Panc1 (cell line): ENCODE results near the gene ASPM. TPM values are rescaled to one million over a fixed set of nuclear protein-coding genes. Genes with fewer than 3 reads are reported as not detected.

ENCODE experiments used
- ATAC-seq: fragments of 200-7000 bp; cut with Tn5 transposase; 2 replicates; pipeline ENCODE4 v1.9.1; 2020; ENCODE audit warnings: mild to moderate bottlenecking, moderate library complexity
- BruUV-seq: library from RNA; stranded (reverse); fragments of 400-500 nt; replicated peaks from 2 replicates; lab custom pipeline; 2021; lab: Mats Ljungman, UMichigan
- CTCF ChIA-PET: fragments of 300-600 bp; sonication (Branson Sonifier 250); formaldehyde crosslinking; loops from one replicate; lab custom pipeline; 2022; ENCODE audit warnings: antibody characterized with exemption; lab: Charles Lee
- POLR2A ChIA-PET: fragments of 300-600 bp; sonication (Branson Sonifier 250); formaldehyde crosslinking; loops from one replicate; lab custom pipeline; 2022; ENCODE audit warnings: antibody characterized with exemption; lab: Charles Lee
- DNase-seq: peaks from one replicate; pipeline ENCODE4 v3.0.0-alpha.2; 2010; ENCODE audit warnings: low read depth, low spot score
- H3K27ac ChIP-seq: 2 replicates; pipeline ENCODE4 v1.5.1; 2011; ENCODE audit warnings: mild to moderate bottlenecking, low read length, inconsistent platforms
- H3K27me3 ChIP-seq: fragments of 200-500 bp; sonication (Bioruptor generic); 2 replicates; pipeline ENCODE4 v1.6.0; 2014; ENCODE audit warnings: low read length, inconsistent platforms; ENCODE audit not compliant: control insufficient read depth, insufficient read depth
- H3K36me3 ChIP-seq: fragments of 200-500 bp; sonication (Bioruptor generic); 2 replicates; pipeline ENCODE4 v1.5.1; 2014; ENCODE audit warnings: inconsistent platforms, mild to moderate bottlenecking, low read length, moderate library complexity; ENCODE audit not compliant: control insufficient read depth, insufficient read depth
- H3K4me1 ChIP-seq: 2 replicates; pipeline ENCODE4 v1.5.1; 2011; ENCODE audit warnings: inconsistent platforms, mild to moderate bottlenecking, low read length, moderate library complexity; ENCODE audit not compliant: control insufficient read depth, insufficient read depth
- H3K4me3 ChIP-seq, 2 experiments: 2 replicates each; pipeline ENCODE4 v1.5.1; 2011 to 2012; ENCODE audit warnings: low read depth in 2 of 2, low read length in 2 of 2, mild to moderate bottlenecking in 2 of 2, inconsistent platforms in 1 of 2, moderate library complexity in 1 of 2
- H3K9me3 ChIP-seq: fragments of 200-500 bp; sonication (Bioruptor generic); 2 replicates; pipeline ENCODE4 v1.5.1; 2014; ENCODE audit warnings: low read depth, mild to moderate bottlenecking, inconsistent platforms, low read length, moderate library complexity; ENCODE audit not compliant: control insufficient read depth, insufficient read depth
- CTCF ChIP-seq: fragments of 450-650 bp; IDR thresholded peaks from 2 replicates; pipeline ENCODE4 v1.5.1; 2017; ENCODE audit warnings: mild to moderate bottlenecking
- POLR2AphosphoS5 ChIP-seq: IDR thresholded peaks from 2 replicates; pipeline ENCODE4 v1.6.1; 2012; ENCODE audit warnings: mild to moderate bottlenecking, low read depth, low read length, moderate library complexity
- SIN3A ChIP-seq: IDR thresholded peaks from 2 replicates; pipeline ENCODE4 v1.6.1; 2012; ENCODE audit warnings: low read depth, mild to moderate bottlenecking, low read length, moderate library complexity, borderline replicate concordance; ENCODE audit not compliant: insufficient read depth
- TCF7L2 ChIP-seq: IDR thresholded peaks from 2 replicates; pipeline ENCODE4 v1.6.1; 2011; ENCODE audit warnings: mild to moderate bottlenecking, low read depth, low read length, inconsistent platforms
- in situ Hi-C: cut with HindIII; loops from 2 replicates; pipeline ENCODE4 v1.10.0; 2016; ENCODE audit warnings: low sequenced_read_pairs, low pct_unique_long_range_greater_than_20kb
- intact Hi-C: fragments of 100-400 bp; cut with micrococcal nuclease; formaldehyde crosslinking; loops from one replicate; pipeline ENCODE4 v1.10.0; 2022; ENCODE audit not compliant: unreplicated experiment
- total RNA-seq: library from RNA; stranded (reverse); gene quantifications from one replicate; pipeline ENCODE4 v1.2.1, GENCODE V29; 2021; ENCODE audit not compliant: unreplicated experiment
- TF ChIP-seq, protein P1 (sequence below), 2 experiments: IDR thresholded peaks; 2 replicates each; pipeline ENCODE4 v1.6.1; 2011 to 2012; ENCODE audit warnings: low read depth in 2 of 2, control low read depth in 1 of 2, low read length in 1 of 2, mild to moderate bottlenecking in 1 of 2, moderate library complexity in 1 of 2; ENCODE audit not compliant: insufficient read depth in 1 of 2

The ASPM gene
- total RNA-seq, 1 experiment from 2014 or later, result 26.9 TPM

DNA sequence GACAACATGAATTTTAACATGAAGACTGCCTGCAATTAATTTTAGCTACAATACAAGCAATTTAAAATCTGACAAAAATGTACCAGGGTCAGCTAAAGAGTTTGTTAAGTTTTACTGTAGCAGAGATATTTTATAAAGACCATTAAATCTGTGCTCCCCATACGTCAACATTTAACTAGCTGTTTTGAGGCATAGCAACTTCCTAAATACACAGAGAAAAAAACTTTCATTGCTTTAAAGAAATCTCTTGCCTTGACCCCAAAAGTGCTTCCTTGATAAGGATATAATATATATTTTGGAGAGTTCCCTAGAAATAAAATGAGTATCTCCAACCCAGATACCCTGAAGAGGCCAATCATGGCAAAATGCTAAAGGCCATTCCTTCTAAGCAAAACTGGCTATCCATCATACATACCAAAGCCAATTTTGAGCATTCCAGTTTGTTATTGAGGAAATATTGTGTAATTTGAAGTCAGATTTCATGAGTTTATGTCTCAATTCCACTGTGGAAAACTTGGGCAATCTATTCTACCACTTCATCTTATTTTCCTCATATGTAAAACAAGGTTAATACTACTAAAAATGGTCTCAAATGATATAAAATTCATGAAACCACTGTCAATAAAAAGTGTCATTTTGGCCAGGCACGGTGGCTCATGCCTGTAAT is 19.1 kb downstream of the ASPM start:
- in situ Hi-C loops (no loop called here), intact Hi-C loops (no loop called here)
- DNase-seq, result no peak
- peaks cover 39% of the 10 kb centered on the region for H3K36me3 ChIP-seq
- H3K27me3 ChIP-seq, result no peaks in the 10 kb centered on the region
- H3K9me3 ChIP-seq, result no peaks in the 10 kb centered on the region
- no peak overlapping the region for H3K27ac ChIP-seq
- H3K4me1 ChIP-seq, result no peaks in the 10 kb centered on the region
- POLR2A ChIA-PET, result no interaction called here
- TF ChIP-seq, protein P1, sequence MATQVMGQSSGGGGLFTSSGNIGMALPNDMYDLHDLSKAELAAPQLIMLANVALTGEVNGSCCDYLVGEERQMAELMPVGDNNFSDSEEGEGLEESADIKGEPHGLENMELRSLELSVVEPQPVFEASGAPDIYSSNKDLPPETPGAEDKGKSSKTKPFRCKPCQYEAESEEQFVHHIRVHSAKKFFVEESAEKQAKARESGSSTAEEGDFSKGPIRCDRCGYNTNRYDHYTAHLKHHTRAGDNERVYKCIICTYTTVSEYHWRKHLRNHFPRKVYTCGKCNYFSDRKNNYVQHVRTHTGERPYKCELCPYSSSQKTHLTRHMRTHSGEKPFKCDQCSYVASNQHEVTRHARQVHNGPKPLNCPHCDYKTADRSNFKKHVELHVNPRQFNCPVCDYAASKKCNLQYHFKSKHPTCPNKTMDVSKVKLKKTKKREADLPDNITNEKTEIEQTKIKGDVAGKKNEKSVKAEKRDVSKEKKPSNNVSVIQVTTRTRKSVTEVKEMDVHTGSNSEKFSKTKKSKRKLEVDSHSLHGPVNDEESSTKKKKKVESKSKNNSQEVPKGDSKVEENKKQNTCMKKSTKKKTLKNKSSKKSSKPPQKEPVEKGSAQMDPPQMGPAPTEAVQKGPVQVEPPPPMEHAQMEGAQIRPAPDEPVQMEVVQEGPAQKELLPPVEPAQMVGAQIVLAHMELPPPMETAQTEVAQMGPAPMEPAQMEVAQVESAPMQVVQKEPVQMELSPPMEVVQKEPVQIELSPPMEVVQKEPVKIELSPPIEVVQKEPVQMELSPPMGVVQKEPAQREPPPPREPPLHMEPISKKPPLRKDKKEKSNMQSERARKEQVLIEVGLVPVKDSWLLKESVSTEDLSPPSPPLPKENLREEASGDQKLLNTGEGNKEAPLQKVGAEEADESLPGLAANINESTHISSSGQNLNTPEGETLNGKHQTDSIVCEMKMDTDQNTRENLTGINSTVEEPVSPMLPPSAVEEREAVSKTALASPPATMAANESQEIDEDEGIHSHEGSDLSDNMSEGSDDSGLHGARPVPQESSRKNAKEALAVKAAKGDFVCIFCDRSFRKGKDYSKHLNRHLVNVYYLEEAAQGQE (IDR thresholded peaks at IDR 0.05; ENCODE audit: insufficient read depth in 1 of 2, low read depth in 2 of 2, low read length in 1 of 2), result no peak
- TF ChIP-seq SIN3A (no peak), POLR2AphosphoS5 (no peak), TCF7L2 (no peak), CTCF (no peak)
- no peak overlapping the region for H3K4me3 ChIP-seq
- CTCF ChIA-PET, result no interaction called here
- ATAC-seq, result no peak
- BruUV-seq, result no TSS peak

GRCh38 chr1:197126691-197127090 is 19.8 kb downstream of the ASPM start:
- Histone ChIP-seq H3K9me3 (no peaks in the 10 kb centered on the region), H3K27ac (no peak overlapping the region), H3K4me3 (no peak overlapping the region), H3K4me1 (no peaks in the 10 kb centered on the region), H3K27me3 (no peaks in the 10 kb centered on the region), H3K36me3 (peaks cover 44% of the 10 kb centered on the region)
- in situ Hi-C loops, result no loop called here
- ATAC-seq (no peak), DNase-seq (no peak)
- intact Hi-C loops, result no loop called here
- no TSS peak for BruUV-seq
- TF ChIP-seq TCF7L2 (no peak), SIN3A (no peak), CTCF (no peak), POLR2AphosphoS5 (no peak)
- TF ChIP-seq, protein P1 (IDR thresholded peaks at IDR 0.05; ENCODE audit: insufficient read depth in 1 of 2, low read depth in 2 of 2, low read length in 1 of 2), result no peak
- CTCF ChIA-PET, result no interaction called here
- POLR2A ChIA-PET, result no interaction called here
